ENCODE data around the gene HYOU1.
A peak's percentile ranks its signal among the peaks of the same experiment; 100 is the strongest.

The HYOU1 gene

DNA sequence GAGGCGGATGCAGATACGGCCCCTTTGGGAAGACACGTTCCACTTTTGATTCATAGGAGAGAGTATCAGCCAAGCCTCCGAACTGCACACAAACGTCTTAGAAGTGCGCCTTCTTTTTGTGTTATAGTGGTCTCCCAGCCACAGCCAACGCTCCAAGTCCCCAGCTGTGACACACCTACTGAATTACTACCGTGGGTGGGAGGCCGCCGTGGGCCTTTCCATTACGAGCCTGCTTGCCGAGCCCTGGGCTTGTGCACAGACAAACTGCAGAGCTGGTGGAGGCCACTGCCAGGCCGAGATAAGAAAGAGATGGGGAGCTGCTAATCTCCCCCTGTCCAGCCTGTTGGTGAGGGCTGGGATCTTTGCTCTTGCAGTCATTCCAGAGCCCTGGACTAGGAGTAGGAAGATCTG, 28.4 kb upstream of the HYOU1 start:
- TF ChIP-seq, protein P1, sequence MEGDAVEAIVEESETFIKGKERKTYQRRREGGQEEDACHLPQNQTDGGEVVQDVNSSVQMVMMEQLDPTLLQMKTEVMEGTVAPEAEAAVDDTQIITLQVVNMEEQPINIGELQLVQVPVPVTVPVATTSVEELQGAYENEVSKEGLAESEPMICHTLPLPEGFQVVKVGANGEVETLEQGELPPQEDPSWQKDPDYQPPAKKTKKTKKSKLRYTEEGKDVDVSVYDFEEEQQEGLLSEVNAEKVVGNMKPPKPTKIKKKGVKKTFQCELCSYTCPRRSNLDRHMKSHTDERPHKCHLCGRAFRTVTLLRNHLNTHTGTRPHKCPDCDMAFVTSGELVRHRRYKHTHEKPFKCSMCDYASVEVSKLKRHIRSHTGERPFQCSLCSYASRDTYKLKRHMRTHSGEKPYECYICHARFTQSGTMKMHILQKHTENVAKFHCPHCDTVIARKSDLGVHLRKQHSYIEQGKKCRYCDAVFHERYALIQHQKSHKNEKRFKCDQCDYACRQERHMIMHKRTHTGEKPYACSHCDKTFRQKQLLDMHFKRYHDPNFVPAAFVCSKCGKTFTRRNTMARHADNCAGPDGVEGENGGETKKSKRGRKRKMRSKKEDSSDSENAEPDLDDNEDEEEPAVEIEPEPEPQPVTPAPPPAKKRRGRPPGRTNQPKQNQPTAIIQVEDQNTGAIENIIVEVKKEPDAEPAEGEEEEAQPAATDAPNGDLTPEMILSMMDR (IDR thresholded peaks at IDR 0.05; ENCODE audit: control insufficient read depth, extremely low read depth, insufficient read depth) = no peak
- no peak for DNase-seq (ENCODE audit: low read depth)
- H3K4me3 ChIP-seq (ENCODE audit: low read depth, low read length) = peak overlapping the region; percentile 89

DNA sequence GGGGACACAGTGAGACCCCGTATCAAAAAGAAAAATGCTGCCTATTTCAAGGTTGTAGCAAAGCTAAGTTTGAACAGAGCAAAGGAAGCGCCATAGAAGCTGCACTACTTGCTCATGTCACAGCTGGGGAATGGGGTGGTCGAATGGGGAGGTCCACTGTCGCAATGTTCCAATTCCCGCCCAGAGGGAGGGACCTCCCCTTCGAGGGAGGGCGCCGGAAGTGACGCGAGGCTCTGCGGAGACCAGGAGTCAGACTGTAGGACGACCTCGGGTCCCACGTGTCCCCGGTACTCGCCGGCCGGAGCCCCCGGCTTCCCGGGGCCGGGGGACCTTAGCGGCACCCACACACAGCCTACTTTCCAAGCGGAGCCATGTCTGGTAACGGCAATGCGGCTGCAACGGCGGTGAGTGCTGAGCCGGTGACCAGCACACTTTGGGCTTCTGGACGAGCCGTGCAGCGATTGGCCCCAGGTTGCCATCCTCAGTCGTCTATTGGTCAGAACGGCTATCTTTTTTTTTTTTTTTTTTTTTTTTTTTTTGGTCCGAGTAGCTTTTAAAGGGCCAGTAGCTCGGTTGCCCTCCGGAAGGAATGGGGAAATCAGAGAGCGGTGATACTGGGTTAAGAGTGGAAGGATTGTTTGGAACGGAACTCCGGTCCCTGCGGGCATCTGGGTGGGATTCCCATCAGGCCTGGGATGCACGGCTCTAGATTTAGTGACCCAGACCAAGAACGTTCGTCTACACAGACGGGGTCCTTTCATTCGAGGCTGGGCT, 27.8 kb upstream of the HYOU1 start, which contains the start of gene HMBS:
HMBS (plus strand) TSS at position 219 of the 774 bp plus-strand sequence; CDS start at position 372, 153 bp downstream.
- peak within 1 kb of the TSS; percentile 89 for H3K4me3 ChIP-seq (ENCODE audit: low read depth, low read length)
- DNase-seq (ENCODE audit: low read depth) = peak; percentile 78
- TF ChIP-seq, protein P1 (IDR thresholded peaks at IDR 0.05; ENCODE audit: control insufficient read depth, extremely low read depth, insufficient read depth) = no peak

DNA sequence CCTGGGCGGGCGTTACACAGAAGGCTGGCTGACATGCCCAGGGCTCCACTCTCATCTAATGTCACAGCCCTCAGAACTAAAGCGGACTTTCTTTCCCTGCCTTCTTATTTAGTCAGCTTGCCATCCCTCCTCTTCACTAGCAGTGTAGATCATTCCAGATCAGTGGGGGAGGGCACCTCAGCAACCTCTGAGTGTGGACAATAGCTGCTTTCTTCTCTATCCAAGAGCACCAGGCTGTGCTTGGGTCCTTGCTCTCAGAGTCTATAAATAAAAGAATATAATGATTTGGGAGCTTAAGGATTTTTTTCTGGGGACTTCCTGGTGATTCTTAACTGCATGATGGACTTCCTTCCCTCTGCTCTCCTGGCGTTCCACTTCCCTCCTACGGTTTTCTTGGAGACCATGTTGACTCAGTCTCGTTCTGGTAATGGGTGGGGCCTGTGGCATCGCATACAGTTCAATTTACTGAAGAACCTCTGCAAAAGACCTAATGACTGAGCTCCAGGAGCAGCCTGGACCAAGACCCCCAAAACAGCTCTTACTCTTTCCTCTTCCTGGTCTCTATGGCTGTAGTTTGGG, 24.8 kb upstream of the HYOU1 start:
- TF ChIP-seq, protein P1 (IDR thresholded peaks at IDR 0.05; ENCODE audit: control insufficient read depth, extremely low read depth, insufficient read depth) = no peak
- no peak overlapping the region for H3K4me3 ChIP-seq (ENCODE audit: low read depth, low read length)
- DNase-seq (ENCODE audit: low read depth) = no peak

DNA sequence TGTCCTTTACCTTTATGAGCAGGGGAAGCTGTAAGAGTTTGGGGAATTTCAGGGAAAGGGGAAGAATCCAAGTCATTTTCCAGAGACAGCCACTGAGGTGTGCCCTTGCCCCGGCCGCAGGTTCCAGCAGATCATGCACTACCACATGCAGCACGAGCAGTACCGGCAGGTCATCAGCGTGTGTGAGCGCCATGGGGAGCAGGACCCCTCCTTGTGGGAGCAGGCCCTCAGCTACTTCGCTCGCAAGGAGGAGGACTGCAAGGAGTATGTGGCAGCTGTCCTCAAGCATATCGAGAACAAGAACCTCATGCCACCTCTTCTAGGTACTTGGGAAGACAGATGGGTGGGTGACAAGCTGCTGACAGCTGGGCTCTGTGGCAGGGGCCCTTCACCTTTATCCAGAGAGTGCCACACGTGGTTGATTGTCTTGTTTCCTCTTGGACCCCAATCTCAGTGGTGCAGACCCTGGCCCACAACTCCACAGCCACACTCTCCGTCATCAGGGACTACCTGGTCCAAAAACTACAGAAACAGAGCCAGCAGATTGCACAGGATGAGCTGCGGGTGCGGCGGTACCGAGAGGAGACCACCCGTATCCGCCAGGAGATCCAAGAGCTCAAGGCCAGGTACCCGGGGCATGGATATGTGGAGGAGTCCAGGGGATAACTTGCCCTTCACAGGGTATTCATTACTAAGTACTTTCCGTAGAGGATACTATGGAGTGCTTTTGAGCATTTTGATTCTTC, 21.8 kb upstream of the HYOU1 start:
- TF ChIP-seq, protein P1 (IDR thresholded peaks at IDR 0.05; ENCODE audit: control insufficient read depth, extremely low read depth, insufficient read depth) = no peak
- H3K4me3 ChIP-seq (ENCODE audit: low read depth, low read length) = no peak overlapping the region
- DNase-seq (ENCODE audit: low read depth) = no peak

DNA sequence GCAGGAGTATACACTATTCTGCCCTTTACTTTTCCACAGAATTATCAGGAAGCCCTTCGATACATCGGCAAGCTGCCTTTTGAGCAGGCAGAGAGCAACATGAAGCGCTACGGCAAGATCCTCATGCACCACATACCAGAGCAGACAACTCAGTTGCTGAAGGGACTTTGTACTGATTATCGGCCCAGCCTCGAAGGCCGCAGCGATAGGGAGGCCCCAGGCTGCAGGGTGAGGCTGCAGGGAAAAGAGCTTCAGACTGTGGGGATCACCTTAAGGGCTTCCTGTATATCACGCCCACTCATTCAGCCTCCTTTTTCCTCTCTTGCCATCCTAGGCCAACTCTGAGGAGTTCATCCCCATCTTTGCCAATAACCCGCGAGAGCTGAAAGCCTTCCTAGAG, 20.8 kb upstream of the HYOU1 start:
- TF ChIP-seq, protein P1 (IDR thresholded peaks at IDR 0.05; ENCODE audit: control insufficient read depth, extremely low read depth, insufficient read depth) = no peak
- no peak overlapping the region for H3K4me3 ChIP-seq (ENCODE audit: low read depth, low read length)
- no peak for DNase-seq (ENCODE audit: low read depth)

DNA sequence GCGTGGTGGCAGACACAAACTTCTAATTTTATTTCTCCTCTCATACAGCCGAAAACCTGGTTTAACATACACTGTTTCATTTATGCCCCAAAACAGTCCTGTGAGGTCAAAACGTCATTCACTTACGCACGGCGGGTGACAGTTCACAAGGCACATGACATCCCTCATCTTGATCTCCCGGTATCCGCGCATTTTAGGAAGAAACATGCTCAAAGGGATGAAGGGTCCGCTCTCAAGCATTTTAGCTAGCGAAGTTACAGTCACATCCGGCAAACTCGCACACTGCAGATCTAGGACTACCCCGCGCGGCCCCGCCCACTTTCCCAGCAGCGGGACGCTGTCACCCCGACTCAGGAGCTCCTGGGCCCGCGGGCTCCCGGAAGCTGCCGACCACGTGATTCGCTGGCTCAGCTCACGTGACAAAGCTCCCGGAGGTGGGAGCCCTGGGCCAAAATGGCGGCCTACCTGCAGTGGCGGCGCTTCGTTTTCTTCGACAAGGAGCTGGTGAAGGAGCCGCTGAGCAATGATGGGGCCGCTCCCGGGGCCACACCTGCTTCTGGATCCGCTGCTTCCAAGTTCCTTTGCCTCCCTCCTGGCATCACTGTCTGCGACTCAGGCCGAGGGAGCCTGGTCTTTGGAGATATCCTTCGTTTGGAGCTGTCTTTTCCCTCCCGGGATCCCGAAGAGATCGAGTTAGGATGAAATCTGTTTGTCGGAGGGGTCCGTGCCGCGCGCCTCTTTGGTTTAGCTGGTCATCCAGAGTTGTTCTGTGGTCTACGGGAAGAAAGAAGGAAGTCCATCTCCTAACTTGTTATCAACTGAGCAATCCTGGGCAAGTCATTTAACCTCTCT, 10.6 kb upstream of the HYOU1 start, which contains the start of gene VPS11:
VPS11 (plus strand) TSS at position 448 of the 852 bp plus-strand sequence; CDS start at position 454, 6 bp downstream.
- DNase-seq (ENCODE audit: low read depth) = peak; percentile 81
- TF ChIP-seq, protein P1 (IDR thresholded peaks at IDR 0.05; ENCODE audit: control insufficient read depth, extremely low read depth, insufficient read depth) = no peak
- H3K4me3 ChIP-seq (ENCODE audit: low read depth, low read length) = peak within 1 kb of the TSS; percentile 98
